NB4 (cell line): ENCODE data around the gene ZBTB5.

Experiments
- CTCF ChIP-seq: IDR thresholded peaks from one replicate; pipeline ENCODE4 v1.5.1; 2012; ENCODE audit warnings: low read depth, low read length
- MAX ChIP-seq: IDR thresholded peaks from 2 replicates; pipeline ENCODE4 v1.6.1; 2011; ENCODE audit warnings: low read depth, low read length
- POLR2A ChIP-seq: IDR thresholded peaks from 2 replicates; pipeline ENCODE4 v1.6.1; 2011; ENCODE audit warnings: mild to moderate bottlenecking; ENCODE audit not compliant: insufficient read length; ENCODE audit errors: extremely low read depth

GRCh38 chr9:37511016-37512010, 46.1 kb upstream of the ZBTB5 start:
- TF ChIP-seq CTCF (no peak), POLR2A (no peak), MAX (no peak)
